ENCODE measurements around the gene AFAP1L2.

AFAP1L2 gene

GRCh38 chr10:114346176-114347031, 57.9 kb downstream of the AFAP1L2 start:
- H3K4me3 ChIP-seq (ENCODE audit: low read length) = no peak overlapping the region
- DNase-seq (ENCODE audit: low read depth) = no peak
- no peak for TF ChIP-seq CTCF (conservative IDR thresholded peaks at IDR 0.05; ENCODE audit: low read length)

- H3K4me3 ChIP-seq (ENCODE audit: low read length) = no peak overlapping the region
- TF ChIP-seq CTCF (conservative IDR thresholded peaks at IDR 0.05; ENCODE audit: low read length) = no peak
- DNase-seq (ENCODE audit: low read depth) = no peak
These were observed 58.6 kb downstream of the AFAP1L2 start for GRCh38 chr10:114345701-114346100.

- H3K4me3 ChIP-seq (ENCODE audit: low read length) = no peak overlapping the region
- no peak for TF ChIP-seq CTCF (conservative IDR thresholded peaks at IDR 0.05; ENCODE audit: low read length)
- no peak for DNase-seq (ENCODE audit: low read depth)
These were observed 60.4 kb downstream of the AFAP1L2 start for GRCh38 chr10:114343623-114344505.

- TF ChIP-seq CTCF (conservative IDR thresholded peaks at IDR 0.05; ENCODE audit: low read length) = no peak
- H3K4me3 ChIP-seq (ENCODE audit: low read length) = no peak overlapping the region
- no peak for DNase-seq (ENCODE audit: low read depth)
These were observed 61.3 kb downstream of the AFAP1L2 start for GRCh38 chr10:114342976-114343375.

- H3K4me3 ChIP-seq (ENCODE audit: low read length) = no peak overlapping the region
- DNase-seq (ENCODE audit: low read depth) = no peak
- no peak for TF ChIP-seq CTCF (conservative IDR thresholded peaks at IDR 0.05; ENCODE audit: low read length)
These were observed 63.5 kb downstream of the AFAP1L2 start for GRCh38 chr10:114340816-114341215.

- H3K4me3 ChIP-seq (ENCODE audit: low read length) = no peak overlapping the region
- DNase-seq (ENCODE audit: low read depth) = no peak
- TF ChIP-seq CTCF (conservative IDR thresholded peaks at IDR 0.05; ENCODE audit: low read length) = no peak
These were observed 66.5 kb downstream of the AFAP1L2 start for GRCh38 chr10:114337510-114338462.

All from AG10803 (cell line).